Caco-2 (cell line): Measurements from ENCODE around the gene SMC4. TPM values are rescaled to one million over a fixed set of nuclear protein-coding genes. Genes with fewer than 3 reads are reported as not detected.

Source experiments
- BruUV-seq: library from RNA; stranded (reverse); fragments of 400-500 nt; replicated peaks from 2 replicates; lab custom pipeline; 2021; lab: Mats Ljungman, UMichigan
- CTCF ChIA-PET: fragments of 300-600 bp; sonication (Branson Sonifier 250); formaldehyde crosslinking; loops from one replicate; lab custom pipeline; 2022; ENCODE audit warnings: antibody characterized with exemption; lab: Charles Lee
- POLR2A ChIA-PET: fragments of 300-600 bp; sonication (Branson Sonifier 250); formaldehyde crosslinking; loops from one replicate; lab custom pipeline; 2022; ENCODE audit warnings: antibody characterized with exemption; lab: Charles Lee
- DNase-seq, 2 experiments: peaks; one replicate each; pipeline versions ENCODE4 v3.0.0 to v3.0.0-alpha.2; 2020 to 2022
- H3K27me3 ChIP-seq: replicated peaks from 2 replicates; pipeline ENCODE4 v1.6.0; 2011; ENCODE audit warnings: low read length; ENCODE audit not compliant: control insufficient read depth, insufficient read depth
- H3K36me3 ChIP-seq: 2 replicates; pipeline ENCODE4 v1.5.1; 2011; ENCODE audit warnings: low read length; ENCODE audit not compliant: control insufficient read depth, insufficient read depth
- H3K4me1 ChIP-seq: fragments of 250-450 bp; sonication (Bioruptor Pico); 2 replicates; pipeline ENCODE4 v1.5.1; 2020; ENCODE audit warnings: mild to moderate bottlenecking
- H3K4me3 ChIP-seq: 2 replicates; pipeline ENCODE4 v1.5.1; 2011; ENCODE audit warnings: low read depth, mild to moderate bottlenecking, control low read depth, low read length
- H3K9me3 ChIP-seq: fragments of 250-450 bp; sonication (Bioruptor Pico); 2 replicates; pipeline ENCODE4 v1.5.1; 2020; ENCODE audit warnings: mild to moderate bottlenecking, moderate library complexity
- H3K27ac Mint-ChIP-seq: one replicate; pipeline ENCODE4 v1.8.0; 2022; ENCODE audit warnings: mixed read lengths; ENCODE audit not compliant: unreplicated experiment
- H3K27me3 Mint-ChIP-seq: one replicate; pipeline ENCODE4 v1.8.0; 2022; ENCODE audit warnings: mixed read lengths; ENCODE audit not compliant: insufficient read depth, unreplicated experiment
- H3K36me3 Mint-ChIP-seq: one replicate; pipeline ENCODE4 v1.8.0; 2022; ENCODE audit warnings: mild to moderate bottlenecking, mixed read lengths; ENCODE audit not compliant: insufficient read depth, unreplicated experiment
- H3K4me1 Mint-ChIP-seq: one replicate; pipeline ENCODE4 v1.8.0; 2022; ENCODE audit warnings: low read depth, mixed read lengths; ENCODE audit not compliant: unreplicated experiment
- H3K4me3 Mint-ChIP-seq: one replicate; pipeline ENCODE4 v1.8.0; 2022; ENCODE audit warnings: mild to moderate bottlenecking, moderate library complexity, mixed read lengths; ENCODE audit not compliant: unreplicated experiment
- H3K9me3 Mint-ChIP-seq: one replicate; pipeline ENCODE4 v1.8.0; 2022; ENCODE audit warnings: mixed read lengths; ENCODE audit not compliant: unreplicated experiment
- CTCF ChIP-seq, 2 experiments: fragments of 200-600 bp in 1 of 2; IDR thresholded peaks; 1 replicate in 1 of 2; 2 replicates in 1 of 2; pipeline versions ENCODE4 v1.5.1 to v1.8.0; 2011 to 2022; ENCODE audit warnings: antibody characterized with exemption in 1 of 2, control low read depth in 1 of 2, inconsistent platforms in 1 of 2, low read depth in 1 of 2, low read length in 1 of 2, mild to moderate bottlenecking in 1 of 2, moderate library complexity in 1 of 2; ENCODE audit not compliant: insufficient read depth in 1 of 2, severe bottlenecking in 1 of 2, unreplicated experiment in 1 of 2
- intact Hi-C: fragments of 100-400 bp; cut with micrococcal nuclease; formaldehyde crosslinking; loops from one replicate; pipeline ENCODE4 v1.10.0; 2022; ENCODE audit not compliant: unreplicated experiment
- total RNA-seq: library from RNA; stranded (reverse); gene quantifications from 2 replicates; pipeline ENCODE4 v1.2.3, GENCODE V29; 2022

SMC4 gene
- total RNA-seq, 1 experiment from 2014 or later: 133 TPM

GRCh38 chr3:160370987-160371857, 28.2 kb upstream of the SMC4 start:
- Mint-ChIP-seq H3K27ac (no peak overlapping the region), H3K27me3 (no peaks in the 10 kb centered on the region), H3K4me1 (peaks cover 7% of the 10 kb centered on the region), H3K36me3 (peaks cover 10% of the 10 kb centered on the region), H3K4me3 (no peak overlapping the region), H3K9me3 (no peaks in the 10 kb centered on the region)
- TF ChIP-seq CTCF (IDR thresholded peaks at IDR 0.05; ENCODE audit: insufficient read depth in 1 of 2, low read depth in 1 of 2, low read length in 1 of 2, severe bottlenecking in 1 of 2, unreplicated experiment in 1 of 2): no peak
- Histone ChIP-seq H3K27me3 (no peaks in the 10 kb centered on the region), H3K9me3 (no peaks in the 10 kb centered on the region), H3K4me1 (0 out of 2 replicates have a peak, but pooled peaks cover 11% of the 10 kb centered on the region), H3K36me3 (peaks cover 1% of the 10 kb centered on the region; the same call in 1 of the 2 replicates), H3K4me3 (no peak overlapping the region)
- no peak for DNase-seq
- ChIA-PET CTCF (no interaction called here), POLR2A (no interaction called here)
- intact Hi-C loops: no loop called here
- BruUV-seq: no TSS peak

- Mint-ChIP-seq H3K36me3 (peaks cover 10% of the 10 kb centered on the region), H3K4me3 (no peak overlapping the region), H3K9me3 (no peaks in the 10 kb centered on the region), H3K27ac (no peak overlapping the region), H3K27me3 (no peaks in the 10 kb centered on the region), H3K4me1 (peaks cover 7% of the 10 kb centered on the region)
- Histone ChIP-seq H3K4me1 (0 out of 2 replicates have a peak, but pooled peaks cover 11% of the 10 kb centered on the region), H3K9me3 (no peaks in the 10 kb centered on the region), H3K27me3 (no peaks in the 10 kb centered on the region), H3K4me3 (no peak overlapping the region), H3K36me3 (peaks cover 1% of the 10 kb centered on the region; the same call in 1 of the 2 replicates)
- intact Hi-C loops: no loop called here
- DNase-seq: no peak
- POLR2A ChIA-PET: no interaction called here
- CTCF ChIA-PET: no interaction called here
- BruUV-seq: no TSS peak
- TF ChIP-seq CTCF (IDR thresholded peaks at IDR 0.05; ENCODE audit: insufficient read depth in 1 of 2, low read depth in 1 of 2, low read length in 1 of 2, severe bottlenecking in 1 of 2, unreplicated experiment in 1 of 2): no peak
Measured at GRCh38 chr3:160372780-160373179, 26.7 kb upstream of the SMC4 start.

- ChIA-PET CTCF (no interaction called here), POLR2A (no interaction called here)
- Histone ChIP-seq H3K9me3 (no peaks in the 10 kb centered on the region), H3K36me3 (peaks cover 1% of the 10 kb centered on the region; the same call in 1 of the 2 replicates), H3K4me1 (0 out of 2 replicates have a peak, but pooled peaks cover 11% of the 10 kb centered on the region), H3K4me3 (no peak overlapping the region), H3K27me3 (no peaks in the 10 kb centered on the region)
- Mint-ChIP-seq H3K4me3 (no peak overlapping the region), H3K27me3 (no peaks in the 10 kb centered on the region), H3K27ac (peak overlapping the region; percentile 22), H3K9me3 (no peaks in the 10 kb centered on the region), H3K4me1 (peaks cover 7% of the 10 kb centered on the region), H3K36me3 (peaks cover 10% of the 10 kb centered on the region)
- no peak for DNase-seq
- no TSS peak for BruUV-seq
- TF ChIP-seq CTCF (IDR thresholded peaks at IDR 0.05; ENCODE audit: insufficient read depth in 1 of 2, low read depth in 1 of 2, low read length in 1 of 2, severe bottlenecking in 1 of 2, unreplicated experiment in 1 of 2): no peak
- intact Hi-C loops: no loop called here
Measured at GRCh38 chr3:160373655-160374054, 25.8 kb upstream of the SMC4 start.
